CD4-positive, alpha-beta memory T cell (primary cell): ENCODE data around the gene SUSD5. TPM values are rescaled to one million over a fixed set of nuclear protein-coding genes. Genes with fewer than 3 reads are reported as not detected.

Source experiments
- CTCF ChIA-PET: fragments of 350-600 bp; sonication (Branson Sonifier 250); formaldehyde crosslinking; loops from one replicate; lab custom pipeline; 2021; ENCODE audit warnings: inconsistent platforms; ENCODE audit not compliant: partially characterized antibody; lab: Charles Lee
- POLR2A ChIA-PET: fragments of 350-600 bp; sonication (Branson Sonifier 250); formaldehyde crosslinking; loops from one replicate; lab custom pipeline; 2021; ENCODE audit not compliant: partially characterized antibody; lab: Charles Lee
- DNase-seq, 5 donors: peaks; one replicate each; pipeline versions ENCODE4 v3.0.0 to v3.0.0-alpha.2; 2020 to 2022; ENCODE audit warnings: mixed read lengths in 1 of 5
- H3K27ac ChIP-seq: one replicate; pipeline ENCODE4 v1.7.0; 2013; ENCODE audit warnings: low read depth, low read length
- H3K27me3 ChIP-seq: 2 replicates; pipeline ENCODE4 v1.7.0; 2013; ENCODE audit warnings: mild to moderate bottlenecking, low read length, moderate library complexity; ENCODE audit not compliant: insufficient read depth
- H3K36me3 ChIP-seq: 2 replicates; pipeline ENCODE4 v1.7.0; 2013; ENCODE audit warnings: mild to moderate bottlenecking, low read length, moderate library complexity; ENCODE audit not compliant: insufficient read depth
- H3K4me1 ChIP-seq: 2 replicates; pipeline ENCODE4 v1.7.0; 2013; ENCODE audit warnings: mild to moderate bottlenecking, low read length, moderate library complexity; ENCODE audit not compliant: insufficient read depth
- H3K4me3 ChIP-seq, 2 donors: one replicate each; pipeline ENCODE4 v1.7.0; 2013; ENCODE audit warnings: low read length in 2 of 2, mild to moderate bottlenecking in 1 of 2
- H3K9me3 ChIP-seq, 2 donors: one replicate each; pipeline ENCODE4 v1.7.0; 2013; ENCODE audit warnings: low read length in 2 of 2, control low read depth in 1 of 2; ENCODE audit not compliant: control insufficient read depth in 1 of 2
- H3K27ac Mint-ChIP-seq, 7 donors: one replicate each; pipeline ENCODE4 v1.8.0; 2020 to 2021; ENCODE audit warnings: mixed read lengths in 7 of 7, mild to moderate bottlenecking in 6 of 7, inconsistent platforms in 3 of 7, moderate library complexity in 3 of 7
- H3K27me3 Mint-ChIP-seq, 2 donors: one replicate each; pipeline ENCODE4 v1.8.0; 2020 to 2021; ENCODE audit warnings: mixed read lengths in 2 of 2
- H3K36me3 Mint-ChIP-seq, 2 donors: one replicate each; pipeline ENCODE4 v1.8.0; 2020 to 2021; ENCODE audit warnings: mixed read lengths in 2 of 2, inconsistent platforms in 1 of 2, mild to moderate bottlenecking in 1 of 2
- H3K4me1 Mint-ChIP-seq, 4 donors: one replicate each; pipeline ENCODE4 v1.8.0; 2020 to 2021; ENCODE audit warnings: mixed read lengths in 4 of 4, mild to moderate bottlenecking in 1 of 4
- H3K4me3 Mint-ChIP-seq, 8 donors: one replicate each; pipeline ENCODE4 v1.8.0; 2020 to 2021; ENCODE audit warnings: mixed read lengths in 8 of 8, mild to moderate bottlenecking in 7 of 8, moderate library complexity in 6 of 8, inconsistent platforms in 3 of 8
- H3K9me3 Mint-ChIP-seq, 8 donors: one replicate each; pipeline ENCODE4 v1.8.0; 2020 to 2021; ENCODE audit warnings: mixed read lengths in 8 of 8, mild to moderate bottlenecking in 5 of 8, inconsistent platforms in 3 of 8, moderate library complexity in 1 of 8
- intact Hi-C: fragments of 100-400 bp; cut with micrococcal nuclease; formaldehyde crosslinking; loops from one replicate; pipeline ENCODE4 v1.15.1; 2023
- polyA plus RNA-seq, 2 donors: library from polyadenylated mRNA; unstranded; fragments of 300-500 nt; fragmentation: Illumina TruSeq; gene quantifications; one replicate each; pipeline ENCODE4 v1.2.3, GENCODE V29; 2021
- total RNA-seq, 2 experiments: library from RNA; stranded (reverse); gene quantifications; one replicate each; pipeline ENCODE4 v1.2.3, GENCODE V29; 2021

The SUSD5 gene
- total and polyA plus RNA-seq, 4 experiments from 2014 or later, result 0.21 TPM; not detected in 3

- H3K4me3 Mint-ChIP-seq, result no peak overlapping the region
- Histone ChIP-seq H3K36me3 (no peaks in the 10 kb centered on the region), H3K27me3 (no peaks in the 10 kb centered on the region), H3K27ac (no peak overlapping the region), H3K4me1 (no peaks in the 10 kb centered on the region), H3K4me3 (no peak overlapping the region), H3K9me3 (no peaks in the 10 kb centered on the region)
- H3K36me3 Mint-ChIP-seq, result no peaks in the 10 kb centered on the region
- H3K27me3 Mint-ChIP-seq, result peaks cover 19 to 23% of the 10 kb centered on the region in 2 donors
- ChIA-PET CTCF (no interaction called here), POLR2A (no interaction called here)
- H3K27ac Mint-ChIP-seq, result no peak overlapping the region
- no peaks in the 10 kb centered on the region for H3K4me1 Mint-ChIP-seq
- DNase-seq, result no peak
- intact Hi-C loops, result no loop called here
- peaks cover 0 to 13% (median 4%) of the 10 kb centered on the region in 8 donors for H3K9me3 Mint-ChIP-seq
These were observed 18.8 kb upstream of the SUSD5 start for GRCh38 chr3:33237439-33237838.

- Mint-ChIP-seq H3K27me3 (peaks cover 17 to 27% of the 10 kb centered on the region in 2 donors), H3K4me1 (no peaks in the 10 kb centered on the region), H3K4me3 (no peak overlapping the region), H3K27ac (no peak overlapping the region), H3K36me3 (no peaks in the 10 kb centered on the region), H3K9me3 (peaks cover 0 to 13% (median 4%) of the 10 kb centered on the region in 8 donors)
- Histone ChIP-seq H3K4me1 (no peaks in the 10 kb centered on the region), H3K36me3 (no peaks in the 10 kb centered on the region), H3K27ac (no peak overlapping the region), H3K4me3 (no peak overlapping the region), H3K27me3 (no peaks in the 10 kb centered on the region), H3K9me3 (no peaks in the 10 kb centered on the region)
- intact Hi-C loops, result no loop called here
- no peak for DNase-seq
- POLR2A ChIA-PET, result no interaction called here
- CTCF ChIA-PET, result no interaction called here
These were observed 17.4 kb upstream of the SUSD5 start for GRCh38 chr3:33236005-33236404.

- Histone ChIP-seq H3K4me3 (no peak overlapping the region), H3K27me3 (no peaks in the 10 kb centered on the region), H3K4me1 (no peaks in the 10 kb centered on the region), H3K9me3 (no peaks in the 10 kb centered on the region), H3K27ac (no peak overlapping the region), H3K36me3 (no peaks in the 10 kb centered on the region)
- H3K4me3 Mint-ChIP-seq, result no peak overlapping the region
- no peaks in the 10 kb centered on the region for H3K36me3 Mint-ChIP-seq
- H3K9me3 Mint-ChIP-seq, result peaks cover 0 to 7% (median 3%) of the 10 kb centered on the region in 8 donors
- DNase-seq, result no peak
- peaks cover 24 to 32% of the 10 kb centered on the region in 2 donors for H3K27me3 Mint-ChIP-seq
- H3K27ac Mint-ChIP-seq, result no peak overlapping the region
- POLR2A ChIA-PET, result no interaction called here
- no peaks in the 10 kb centered on the region for H3K4me1 Mint-ChIP-seq
- intact Hi-C loops, result no loop called here
- CTCF ChIA-PET, result no interaction called here
These were observed 15.3 kb upstream of the SUSD5 start for GRCh38 chr3:33233884-33234283.

GRCh38 chr3:33231756-33232465, 13.3 kb upstream of the SUSD5 start:
- Mint-ChIP-seq H3K27me3 (peaks cover 23 to 36% of the 10 kb centered on the region in 2 donors), H3K4me3 (no peak overlapping the region), H3K9me3 (peaks cover 0 to 8% (median under 1%) of the 10 kb centered on the region in 8 donors), H3K27ac (no peak overlapping the region), H3K4me1 (no peaks in the 10 kb centered on the region), H3K36me3 (no peaks in the 10 kb centered on the region)
- Histone ChIP-seq H3K4me1 (no peaks in the 10 kb centered on the region), H3K27me3 (no peaks in the 10 kb centered on the region), H3K9me3 (no peaks in the 10 kb centered on the region), H3K4me3 (no peak overlapping the region), H3K27ac (no peak overlapping the region), H3K36me3 (no peaks in the 10 kb centered on the region)
- no peak for DNase-seq
- POLR2A ChIA-PET, result no interaction called here
- intact Hi-C loops, result no loop called here
- CTCF ChIA-PET, result no interaction called here

- Mint-ChIP-seq H3K4me1 (no peaks in the 10 kb centered on the region), H3K27ac (peak overlapping the region in 1 of 7 donors; percentile 10), H3K36me3 (no peaks in the 10 kb centered on the region), H3K27me3 (peaks cover 16 to 28% of the 10 kb centered on the region in 2 donors), H3K9me3 (peaks cover 0 to 8% (median under 1%) of the 10 kb centered on the region in 8 donors), H3K4me3 (no peak overlapping the region)
- Histone ChIP-seq H3K9me3 (no peaks in the 10 kb centered on the region), H3K27me3 (no peaks in the 10 kb centered on the region), H3K36me3 (no peaks in the 10 kb centered on the region), H3K4me3 (no peak overlapping the region), H3K27ac (no peak overlapping the region), H3K4me1 (no peaks in the 10 kb centered on the region)
- intact Hi-C loops, result no loop called here
- POLR2A ChIA-PET, result no interaction called here
- CTCF ChIA-PET, result no interaction called here
- DNase-seq, result no peak
These were observed 11.3 kb upstream of the SUSD5 start for GRCh38 chr3:33229947-33230346.

- no peaks in the 10 kb centered on the region for H3K9me3 ChIP-seq
- intact Hi-C loops, result no loop called here
- H3K27ac ChIP-seq, result no peak overlapping the region
- no peaks in the 10 kb centered on the region for H3K36me3 ChIP-seq
- Mint-ChIP-seq H3K36me3 (no peaks in the 10 kb centered on the region), H3K9me3 (peaks cover 0 to 7% (median under 1%) of the 10 kb centered on the region in 8 donors), H3K4me1 (no peaks in the 10 kb centered on the region), H3K27me3 (peaks cover 15 to 27% of the 10 kb centered on the region in 2 donors), H3K4me3 (no peak overlapping the region), H3K27ac (peak overlapping the region in 1 of 7 donors; percentile 68)
- DNase-seq, result no peak
- ChIA-PET POLR2A (no interaction called here), CTCF (no interaction called here)
- no peaks in the 10 kb centered on the region for H3K4me1 ChIP-seq
- H3K4me3 ChIP-seq, result no peak overlapping the region
- H3K27me3 ChIP-seq, result no peaks in the 10 kb centered on the region
These were observed 10.5 kb upstream of the SUSD5 start for GRCh38 chr3:33229066-33229465.

- Mint-ChIP-seq H3K9me3 (peaks cover 0 to 3% (median 0%) of the 10 kb centered on the region in 8 donors), H3K27ac (no peak overlapping the region), H3K36me3 (no peaks in the 10 kb centered on the region), H3K4me1 (peaks cover 5 to 13% (median 9%) of the 10 kb centered on the region in 4 donors), H3K4me3 (no peak overlapping the region), H3K27me3 (peaks cover 23 to 34% of the 10 kb centered on the region in 2 donors)
- H3K9me3 ChIP-seq, result no peaks in the 10 kb centered on the region
- H3K27me3 ChIP-seq, result no peaks in the 10 kb centered on the region
- ChIA-PET POLR2A (no interaction called here), CTCF (no interaction called here)
- no peak for DNase-seq
- no peaks in the 10 kb centered on the region for H3K4me1 ChIP-seq
- intact Hi-C loops, result no loop called here
- no peak overlapping the region for H3K27ac ChIP-seq
- H3K4me3 ChIP-seq, result no peak overlapping the region
- H3K36me3 ChIP-seq, result no peaks in the 10 kb centered on the region
These were observed 2.6 kb upstream of the SUSD5 start for GRCh38 chr3:33221241-33221640.
